GM18873 (cell line): ENCODE results near the gene TNFRSF6B.

Source experiments
- ATAC-seq: cut with Tn5 transposase; IDR thresholded peaks from one replicate; pipeline ENCODE4 v1.9.1; 2021; ENCODE audit warnings: mild to moderate bottlenecking, moderate library complexity, moderate number of reproducible peaks; ENCODE audit not compliant: unreplicated experiment, low FRiP score

The TNFRSF6B gene

DNA sequence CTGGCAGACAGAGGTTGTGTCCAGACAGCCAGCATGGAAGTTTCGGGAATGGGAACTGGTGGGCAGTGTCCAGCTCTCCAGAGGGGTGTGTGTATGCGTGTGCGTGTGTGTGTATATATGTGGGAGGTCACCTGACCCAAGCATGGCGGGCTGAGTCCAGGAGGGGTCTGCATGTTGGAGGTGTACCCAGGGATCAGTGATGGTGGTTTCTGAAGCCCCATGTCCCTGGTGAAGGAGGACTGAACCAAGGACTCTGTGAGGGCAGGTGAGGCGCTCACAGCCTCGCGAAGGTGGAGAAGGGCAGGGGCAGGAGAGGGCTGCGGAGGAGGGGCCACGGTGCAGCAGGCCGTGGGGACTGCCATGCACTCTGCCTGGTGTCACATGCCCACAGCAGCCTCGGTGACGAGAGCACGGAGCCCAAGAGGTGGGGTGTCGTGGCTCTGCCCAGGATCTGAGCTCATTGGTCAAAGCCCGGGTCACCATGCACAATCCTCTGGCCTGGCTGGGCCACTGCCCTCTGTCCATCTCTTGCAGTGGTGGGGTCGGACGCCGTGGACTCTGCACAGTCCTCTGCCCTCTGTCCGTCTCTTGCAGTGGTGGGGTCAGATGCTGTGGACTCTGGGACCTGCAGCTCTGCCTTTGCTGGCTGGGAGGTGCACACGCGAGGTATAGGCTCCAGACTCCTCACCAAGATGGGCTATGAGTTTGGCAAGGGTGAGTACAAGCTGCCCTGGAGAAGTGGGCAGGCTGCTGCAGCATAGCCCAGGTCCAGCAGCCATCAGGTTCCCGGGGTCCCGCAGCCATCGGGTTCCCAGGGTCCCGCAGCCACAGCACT lies 37.9 kb downstream of the TNFRSF6B start:
- ATAC-seq, result no peak

DNA sequence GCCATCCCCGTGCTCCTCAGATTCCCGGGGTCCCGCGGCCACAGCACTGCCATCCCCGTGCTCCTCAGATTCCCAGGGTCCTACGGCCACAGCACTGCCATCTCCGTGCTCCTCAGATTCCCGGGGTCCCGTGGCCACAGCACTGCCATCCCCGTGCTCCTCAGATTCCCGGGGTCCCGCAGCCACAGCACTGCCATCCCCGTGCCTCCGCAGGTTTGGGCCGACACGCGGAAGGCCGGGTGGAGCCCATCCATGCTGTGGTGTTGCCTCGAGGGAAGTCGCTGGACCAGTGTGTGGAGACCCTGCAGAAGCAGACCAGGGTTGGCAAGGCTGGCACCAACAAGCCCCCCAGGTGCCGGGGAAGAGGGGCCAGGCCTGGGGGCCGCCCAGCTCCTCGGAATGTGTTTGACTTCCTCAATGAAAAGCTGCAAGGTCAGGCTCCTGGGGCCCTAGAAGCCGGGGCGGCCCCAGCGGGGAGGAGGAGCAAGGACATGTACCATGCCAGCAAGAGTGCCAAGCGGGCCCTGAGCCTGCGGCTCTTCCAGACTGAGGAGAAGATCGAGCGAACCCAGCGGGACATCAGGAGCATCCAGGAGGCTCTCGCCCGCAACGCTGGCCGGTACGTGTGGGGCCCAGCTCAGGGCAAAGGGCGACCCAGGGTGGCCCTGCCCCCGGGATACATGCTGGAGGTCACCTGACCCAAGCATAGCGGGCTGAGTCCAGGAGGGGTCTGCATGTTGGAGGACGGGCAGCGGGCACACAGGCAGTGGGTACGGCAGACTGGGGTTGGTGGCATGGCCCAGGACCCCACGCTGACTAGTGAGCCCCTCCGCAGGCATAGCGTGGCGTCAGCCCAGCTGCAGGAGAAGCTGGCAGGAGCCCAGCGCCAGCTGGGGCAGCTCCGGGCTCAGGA lies 38.8 kb downstream of the TNFRSF6B start:
- no peak for ATAC-seq

DNA sequence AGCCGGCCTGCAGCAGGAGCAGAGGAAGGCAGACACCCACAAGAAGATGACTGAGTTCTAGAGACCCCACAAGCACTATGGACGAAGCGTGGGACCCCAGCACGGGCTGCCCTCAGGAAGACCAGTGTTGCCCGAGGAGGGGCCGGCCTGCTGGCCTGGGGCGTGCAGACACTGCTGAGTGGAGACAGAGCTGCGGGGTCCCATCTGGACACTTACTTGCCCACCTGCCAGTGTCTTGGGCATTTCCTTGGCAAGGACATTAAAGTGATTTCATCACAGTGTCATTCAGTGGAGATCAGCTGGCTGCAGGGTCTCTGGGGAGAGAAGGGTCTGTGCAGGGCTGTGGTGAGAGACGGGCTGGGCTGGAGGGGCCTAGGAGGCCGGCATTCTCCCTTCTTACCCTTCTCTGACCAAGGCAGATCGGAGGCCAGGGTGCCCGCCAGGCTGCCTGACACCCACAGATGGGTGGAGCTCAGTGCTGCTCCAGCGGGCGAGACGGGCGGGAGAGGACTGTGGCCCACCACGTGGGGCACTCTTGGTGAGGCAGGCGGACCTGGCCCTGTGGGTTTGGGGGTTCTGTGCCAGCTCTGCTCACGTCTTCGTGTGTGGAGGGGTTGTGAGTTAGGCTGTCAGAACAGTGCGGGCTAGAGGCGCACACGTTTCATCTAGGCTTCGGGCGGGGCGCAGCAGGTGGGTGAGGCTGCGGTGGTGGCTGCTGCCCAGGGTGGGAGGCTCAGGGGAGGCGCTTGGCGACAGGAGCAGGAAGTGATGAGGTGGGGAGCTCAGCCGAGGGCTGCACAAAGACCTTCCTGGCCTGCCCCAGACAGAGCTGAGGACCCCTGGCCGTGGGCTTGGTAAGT lies 39.6 kb downstream of the TNFRSF6B start, which contains the start of gene LIME1:
Gene LIME1, plus strand, starts transcription at position 806 of the 860 bp plus-strand sequence. CDS start 886 bp downstream, outside the sequence.
- no peak for ATAC-seq

DNA sequence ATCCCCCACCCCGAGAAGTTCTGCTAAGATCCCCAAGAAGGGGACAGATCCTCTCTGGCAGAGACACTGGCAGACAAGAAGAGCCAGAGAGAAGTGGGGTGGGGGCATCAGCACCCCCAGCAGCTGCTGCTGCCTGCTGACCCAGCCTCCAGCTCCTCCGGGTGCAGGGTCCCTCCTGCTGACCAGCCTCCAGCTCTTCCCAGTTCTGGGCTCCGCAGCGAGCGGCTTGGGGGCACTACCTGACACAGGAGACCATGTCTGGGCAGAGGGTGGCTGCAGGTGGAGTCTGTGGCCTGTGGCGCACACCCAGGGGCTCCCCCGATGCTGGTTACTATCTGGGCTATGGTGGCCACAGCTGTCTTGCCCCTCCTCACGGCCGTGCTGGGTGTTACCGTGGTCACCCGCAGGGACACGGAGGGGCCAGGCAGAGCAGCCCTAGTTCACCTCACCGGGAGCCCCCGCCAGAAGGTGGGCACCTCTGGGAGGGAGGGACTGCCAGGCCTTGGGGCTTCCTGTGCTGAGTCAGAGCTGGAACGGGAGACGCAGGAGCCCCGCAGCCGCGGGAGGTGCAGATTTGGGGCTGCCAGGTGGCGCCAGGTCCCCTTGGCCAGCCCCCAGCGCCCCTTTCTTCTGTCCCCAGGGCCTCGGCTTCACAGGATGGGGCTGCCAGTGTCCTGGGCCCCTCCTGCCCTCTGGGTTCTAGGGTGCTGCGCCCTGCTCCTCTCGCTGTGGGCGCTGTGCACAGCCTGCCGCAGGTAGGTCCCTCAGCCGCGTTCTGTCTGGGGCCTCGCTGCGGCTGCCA lies 40.6 kb downstream of the TNFRSF6B start:
- ATAC-seq, result no peak

DNA sequence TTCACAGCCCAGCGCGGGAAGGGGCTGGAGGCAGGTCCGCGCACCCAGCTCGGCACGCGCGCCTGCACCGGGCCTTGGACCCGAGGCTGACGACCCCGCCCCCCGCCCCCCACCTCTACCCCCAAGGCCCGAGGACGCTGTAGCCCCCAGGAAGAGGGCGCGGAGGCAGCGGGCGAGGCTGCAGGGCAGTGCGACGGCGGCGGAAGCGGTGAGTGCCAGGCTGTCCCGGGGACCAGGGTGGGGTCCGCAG lies 41.2 kb downstream of the TNFRSF6B start:
- no peak for ATAC-seq

DNA sequence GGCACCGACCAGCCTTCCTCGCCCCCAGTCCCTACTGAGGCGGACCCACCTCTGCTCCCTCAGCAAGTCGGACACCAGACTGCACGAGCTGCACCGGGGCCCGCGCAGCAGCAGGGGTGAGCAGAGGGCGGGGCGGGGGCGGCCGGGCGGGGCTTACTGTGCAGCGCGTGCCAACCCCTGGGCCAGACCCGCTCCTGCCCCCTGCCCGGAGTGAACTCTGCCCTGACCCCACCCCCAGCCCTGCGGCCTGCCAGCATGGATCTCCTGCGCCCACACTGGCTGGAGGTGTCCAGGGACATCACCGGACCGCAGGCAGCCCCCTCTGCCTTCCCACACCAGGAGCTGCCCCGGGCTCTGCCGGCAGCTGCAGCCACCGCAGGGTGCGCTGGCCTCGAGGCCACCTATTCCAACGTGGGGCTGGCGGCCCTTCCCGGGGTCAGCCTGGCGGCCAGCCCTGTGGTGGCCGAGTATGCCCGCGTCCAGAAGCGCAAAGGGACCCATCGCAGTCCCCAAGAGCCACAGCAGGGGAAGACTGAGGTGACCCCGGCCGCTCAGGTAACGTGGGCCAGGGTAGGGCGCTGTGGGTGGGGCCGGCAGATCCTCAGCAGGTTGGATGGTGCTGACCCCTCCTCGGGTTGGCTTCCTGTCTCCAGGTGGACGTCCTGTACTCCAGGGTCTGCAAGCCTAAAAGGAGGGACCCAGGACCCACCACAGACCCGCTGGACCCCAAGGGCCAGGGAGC lies 41.7 kb downstream of the TNFRSF6B start:
- no peak for ATAC-seq

DNA sequence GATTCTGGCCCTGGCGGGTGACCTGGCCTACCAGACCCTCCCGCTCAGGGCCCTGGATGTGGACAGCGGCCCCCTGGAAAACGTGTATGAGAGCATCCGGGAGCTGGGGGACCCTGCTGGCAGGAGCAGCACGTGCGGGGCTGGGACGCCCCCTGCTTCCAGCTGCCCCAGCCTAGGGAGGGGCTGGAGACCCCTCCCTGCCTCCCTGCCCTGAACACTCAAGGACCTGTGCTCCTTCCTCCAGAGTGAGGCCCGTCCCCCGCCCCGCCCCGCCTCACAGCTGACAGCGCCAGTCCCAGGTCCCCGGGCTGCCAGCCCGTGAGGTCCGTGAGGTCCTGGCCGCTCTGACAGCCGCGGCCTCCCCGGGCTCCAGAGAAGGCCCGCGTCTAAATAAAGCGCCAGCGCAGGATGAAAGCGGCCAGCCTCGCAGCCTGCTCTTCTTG lies 42.3 kb downstream of the TNFRSF6B start:
- no peak for ATAC-seq

DNA sequence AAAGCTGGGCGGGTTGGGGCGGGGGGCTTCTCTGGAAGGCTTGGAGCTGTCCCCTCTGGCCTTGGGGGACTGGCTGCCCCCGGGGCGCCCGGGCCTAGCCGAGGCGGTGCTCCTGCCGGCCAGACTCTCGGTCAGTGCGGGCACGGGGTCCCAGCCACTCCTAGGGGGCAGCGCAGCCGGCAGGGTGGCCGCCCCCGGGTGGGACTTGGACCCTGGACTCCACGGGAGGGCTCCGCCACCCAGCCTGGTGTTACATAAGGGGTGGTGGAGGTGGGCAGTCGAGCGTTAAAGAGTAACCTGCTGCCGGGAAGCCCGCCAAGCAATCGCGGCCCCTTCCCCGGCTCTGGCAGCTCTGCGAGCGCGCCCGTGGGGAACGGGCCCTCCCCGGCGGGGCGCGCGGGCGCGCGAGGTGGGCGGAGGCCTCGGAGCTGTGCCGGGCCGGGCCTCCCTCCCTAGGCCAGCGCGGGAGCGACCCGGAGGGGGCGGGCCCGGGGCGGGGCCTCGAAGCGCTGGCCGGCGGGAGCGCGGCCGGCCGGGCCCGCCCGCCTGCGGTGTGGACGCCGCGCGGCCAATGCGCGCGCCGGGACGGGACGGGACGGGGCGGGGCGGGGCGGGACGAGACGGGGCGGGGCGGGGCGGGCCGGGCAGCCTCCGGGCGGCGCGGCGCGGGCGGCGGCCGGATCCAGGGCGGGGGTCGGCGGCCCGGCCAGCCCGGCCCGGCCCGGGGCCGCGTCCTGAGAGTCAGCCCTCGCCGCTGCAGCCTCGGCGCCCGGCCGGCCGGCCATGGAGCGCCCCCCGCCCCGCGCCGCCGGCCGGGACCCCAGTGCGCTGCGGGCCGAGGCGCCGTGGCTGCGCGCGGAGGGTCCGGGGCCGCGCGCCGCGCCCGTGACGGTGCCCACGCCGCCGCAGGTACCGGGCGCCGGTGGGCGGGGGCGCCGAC lies 42.9 kb downstream of the TNFRSF6B start, which contains the start of gene SLC2A4RG:
Gene SLC2A4RG, plus strand, starts transcription at position 647 of the 940 bp plus-strand sequence. Its CDS starts 137 bp downstream, at position 784.
- ATAC-seq, result no peak

DNA sequence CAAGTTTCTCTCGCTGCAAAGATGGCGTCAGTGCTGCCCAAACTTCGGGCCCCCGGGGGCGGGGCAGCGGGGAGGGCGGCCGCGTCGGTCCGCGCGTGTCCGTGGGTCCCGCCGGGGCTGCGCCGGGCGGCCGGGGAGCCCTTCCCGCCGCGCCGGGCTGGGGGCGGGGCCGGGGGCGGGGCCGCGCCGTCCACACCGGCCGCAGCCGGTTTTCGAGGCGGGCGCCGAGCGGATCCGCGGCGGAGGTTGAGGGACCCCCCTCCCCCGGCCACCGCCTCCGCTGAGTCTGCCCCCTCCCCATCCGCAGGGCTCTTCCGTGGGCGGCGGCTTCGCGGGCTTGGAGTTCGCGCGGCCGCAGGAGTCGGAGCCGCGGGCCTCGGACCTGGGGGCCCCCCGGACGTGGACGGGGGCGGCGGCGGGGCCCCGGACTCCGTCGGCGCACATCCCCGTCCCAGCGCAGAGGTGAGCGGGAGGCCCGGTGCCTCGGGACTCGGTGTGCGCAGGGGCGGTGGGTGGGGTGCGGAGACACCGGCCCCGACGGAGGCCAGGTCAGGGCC lies 43.7 kb downstream of the TNFRSF6B start:
- no peak for ATAC-seq

DNA sequence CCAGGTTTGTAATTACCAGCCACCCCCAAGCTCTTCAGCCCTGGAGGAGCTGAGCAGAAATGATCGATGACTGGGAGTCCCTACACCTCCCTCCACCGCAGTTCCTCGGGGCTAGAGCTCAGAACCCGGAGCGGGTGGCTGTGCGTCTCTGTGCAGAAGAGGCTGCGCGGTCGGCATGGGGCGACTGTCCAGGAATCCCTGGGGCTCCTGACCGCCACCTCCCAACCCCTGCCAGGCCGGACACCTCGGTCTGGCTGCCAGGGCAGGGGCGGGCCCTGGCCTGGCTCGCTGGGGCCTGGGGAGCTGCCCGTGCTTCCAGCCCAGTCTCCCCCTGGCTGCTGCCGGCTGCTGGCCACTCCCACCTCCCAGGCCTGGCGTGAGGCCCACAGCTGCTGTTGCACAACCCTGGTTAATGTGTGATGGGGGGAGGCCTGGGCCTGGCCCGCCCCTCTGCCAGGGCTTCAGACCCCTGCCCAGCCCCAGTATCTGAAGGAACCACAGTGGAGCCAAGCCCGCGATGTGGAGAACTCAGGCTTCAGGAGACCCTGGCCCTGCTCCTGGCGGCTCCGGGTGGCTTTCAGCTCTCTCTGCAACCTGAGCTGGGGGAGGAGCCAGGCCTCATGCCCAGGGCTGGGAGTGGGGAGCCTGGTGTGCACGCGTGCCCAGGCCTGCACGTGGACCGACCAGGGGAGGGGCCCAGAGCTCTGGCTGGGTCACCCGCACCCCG lies 44.3 kb downstream of the TNFRSF6B start:
- ATAC-seq, result no peak

DNA sequence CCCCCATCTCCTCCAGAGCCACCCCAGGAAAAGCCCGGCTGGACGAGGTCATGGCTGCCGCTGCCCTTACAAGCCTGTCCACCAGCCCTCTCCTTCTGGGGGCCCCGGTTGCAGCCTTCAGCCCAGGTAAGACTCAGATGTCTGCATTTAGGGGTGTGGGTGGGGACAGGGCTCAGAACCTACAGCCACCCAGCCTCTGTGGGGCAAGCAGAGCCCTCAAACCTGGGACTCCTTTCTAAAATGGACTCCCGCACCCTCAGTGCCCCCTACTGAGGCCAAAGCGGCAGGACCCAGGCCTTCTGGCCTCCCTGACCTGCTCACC lies 44.9 kb downstream of the TNFRSF6B start:
- no peak for ATAC-seq

DNA sequence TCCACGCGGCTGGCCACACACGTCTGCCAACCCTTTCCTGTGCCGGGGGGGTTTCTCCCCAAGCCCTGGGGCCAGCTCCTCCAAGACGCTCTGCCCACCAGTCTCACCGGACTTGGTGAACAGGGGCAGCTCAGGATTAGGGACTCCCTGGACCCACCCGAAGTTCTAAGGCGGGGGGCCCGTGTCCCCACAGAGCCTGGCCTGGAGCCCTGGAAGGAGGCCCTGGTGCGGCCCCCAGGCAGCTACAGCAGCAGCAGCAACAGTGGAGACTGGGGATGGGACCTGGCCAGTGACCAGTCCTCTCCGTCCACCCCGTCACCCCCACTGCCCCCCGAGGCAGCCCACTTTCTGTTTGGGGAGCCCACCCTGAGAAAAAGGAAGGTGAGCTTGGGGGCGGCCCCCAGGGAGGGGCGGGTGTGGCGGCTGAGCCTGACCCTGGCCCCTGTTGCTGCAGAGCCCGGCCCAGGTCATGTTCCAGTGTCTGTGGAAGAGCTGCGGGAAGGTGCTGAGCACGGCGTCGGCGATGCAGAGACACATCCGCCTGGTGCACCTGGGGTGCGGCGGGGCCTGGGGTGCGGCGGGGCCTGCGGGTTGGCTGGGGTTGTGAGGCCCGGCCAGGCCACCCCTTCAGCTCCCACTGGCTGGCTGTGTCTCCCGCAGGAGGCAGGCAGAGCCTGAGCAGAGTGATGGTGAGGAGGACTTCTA lies 45.4 kb downstream of the TNFRSF6B start:
- ATAC-seq, result no peak

DNA sequence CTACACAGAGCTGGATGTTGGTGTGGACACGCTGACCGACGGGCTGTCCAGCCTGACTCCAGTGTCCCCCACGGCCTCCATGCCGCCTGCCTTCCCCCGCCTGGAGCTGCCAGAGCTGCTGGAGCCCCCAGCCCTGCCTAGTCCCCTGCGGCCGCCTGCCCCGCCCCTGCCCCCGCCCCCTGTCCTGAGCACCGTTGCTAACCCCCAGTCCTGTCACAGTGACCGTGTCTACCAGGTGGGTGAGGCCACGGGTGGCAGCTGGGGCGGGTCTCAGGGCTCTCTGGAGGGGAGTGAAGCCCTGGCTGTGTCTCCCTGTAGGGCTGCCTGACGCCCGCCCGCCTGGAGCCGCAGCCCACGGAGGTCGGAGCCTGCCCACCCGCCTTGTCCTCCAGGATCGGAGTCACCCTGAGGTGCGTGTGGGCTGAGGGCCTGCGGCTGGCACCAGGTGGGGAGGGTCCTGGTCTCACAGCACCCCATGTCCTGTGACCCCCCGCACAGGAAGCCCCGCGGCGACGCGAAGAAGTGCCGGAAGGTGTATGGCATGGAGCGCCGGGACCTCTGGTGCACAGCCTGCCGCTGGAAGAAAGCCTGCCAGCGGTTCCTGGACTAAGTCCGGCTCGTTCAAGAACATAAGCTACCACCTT lies 46.1 kb downstream of the TNFRSF6B start:
- ATAC-seq, result no peak

DNA sequence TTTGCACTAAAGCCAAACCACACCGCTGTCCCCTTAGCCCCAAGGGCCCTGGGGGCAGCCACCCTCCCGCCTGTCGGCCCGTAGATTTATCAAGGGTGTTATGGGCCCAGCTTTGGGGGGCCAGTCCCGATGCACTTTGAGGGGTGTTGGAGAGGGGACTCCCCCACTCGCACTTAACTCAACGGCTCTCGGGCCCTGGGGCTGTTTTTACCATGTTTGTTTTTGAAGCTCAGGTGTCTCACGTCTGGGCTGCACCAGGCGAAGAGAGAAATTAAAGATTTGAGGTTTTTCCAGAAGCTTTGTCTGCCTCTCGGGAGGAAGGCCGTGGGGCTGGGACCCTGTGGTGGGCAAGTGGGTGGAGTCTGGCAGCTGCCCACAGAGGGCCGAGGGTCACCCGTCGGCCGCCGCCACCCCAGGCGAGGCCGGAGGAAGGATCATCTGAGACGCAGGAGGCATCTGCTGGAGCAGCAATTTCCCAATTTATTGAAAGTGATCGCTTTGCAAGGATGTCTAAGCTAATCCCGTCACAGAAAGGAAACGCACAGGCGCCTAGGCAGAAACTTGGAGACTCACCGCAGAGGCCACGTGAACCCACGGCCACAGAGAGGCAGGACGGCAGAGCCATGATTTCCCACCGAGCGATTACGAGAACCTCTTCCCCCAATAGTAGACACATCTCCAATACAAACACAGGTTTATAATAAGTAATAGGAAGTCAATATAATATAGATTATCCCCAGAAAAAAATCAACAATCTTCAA lies 46.9 kb downstream of the TNFRSF6B start:
- ATAC-seq, result no peak

DNA sequence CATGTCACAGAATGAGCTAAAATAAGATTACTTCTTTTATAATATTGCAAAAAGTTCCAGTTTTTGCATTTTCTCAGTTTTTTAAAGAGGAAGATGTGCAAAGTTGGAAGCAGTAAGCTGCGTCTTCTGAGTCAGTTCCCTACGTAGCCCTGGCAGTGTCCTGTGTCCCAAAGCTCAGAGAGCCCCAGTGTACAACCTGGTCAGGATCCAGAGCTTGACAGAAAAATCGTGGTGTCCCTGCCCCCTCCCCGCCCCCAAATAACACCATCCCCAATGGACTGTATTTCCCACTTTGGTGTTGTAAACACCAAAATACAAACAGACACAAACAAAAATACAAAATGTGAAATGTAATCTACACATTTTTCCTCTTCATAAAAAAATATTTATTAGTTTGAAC lies 47.7 kb downstream of the TNFRSF6B start:
- no peak for ATAC-seq
